Liver (tissue), 9 donors: ENCODE results near the gene CNTROB. TPM values are rescaled to one million over a fixed set of nuclear protein-coding genes. Genes with fewer than 3 reads are reported as not detected.

Source experiments
- DNase-seq: peaks from one replicate; pipeline ENCODE4 v3.0.0-alpha.2; 2017; ENCODE audit warnings: low spot score
- H3K27ac ChIP-seq, 2 donors: one replicate each; pipeline ENCODE4 v1.7.0; 2013; ENCODE audit warnings: inconsistent platforms in 2 of 2, low read length in 2 of 2, control low read depth in 1 of 2, low read depth in 1 of 2, mild to moderate bottlenecking in 1 of 2
- H3K27me3 ChIP-seq, 4 donors: one replicate each; pipeline versions ENCODE4 v1.6.1 to v1.7.0; 2013; ENCODE audit warnings: low read length in 3 of 4, inconsistent platforms in 1 of 4, mild to moderate bottlenecking in 1 of 4, moderate library complexity in 1 of 4; ENCODE audit not compliant: control insufficient read depth in 4 of 4, insufficient read depth in 4 of 4
- H3K36me3 ChIP-seq, 4 donors: one replicate each; pipeline versions ENCODE4 v1.6.1 to v1.7.0; 2013; ENCODE audit warnings: low read length in 3 of 4, mild to moderate bottlenecking in 3 of 4, low read depth in 1 of 4, moderate library complexity in 1 of 4; ENCODE audit not compliant: control insufficient read depth in 4 of 4, insufficient read depth in 3 of 4
- H3K4me1 ChIP-seq, 4 donors: one replicate each; pipeline versions ENCODE4 v1.6.1 to v1.7.0; 2013; ENCODE audit warnings: low read length in 3 of 4, mild to moderate bottlenecking in 3 of 4, moderate library complexity in 1 of 4; ENCODE audit not compliant: control insufficient read depth in 4 of 4, insufficient read depth in 4 of 4
- H3K4me3 ChIP-seq, 3 donors: one replicate each; pipeline versions ENCODE4 v1.6.1 to v1.7.0; 2013; ENCODE audit warnings: low read length in 3 of 3, control low read depth in 1 of 3, low read depth in 1 of 3, mild to moderate bottlenecking in 1 of 3
- H3K9ac ChIP-seq, 2 donors: one replicate each; pipeline ENCODE4 v1.7.0; 2013; ENCODE audit warnings: low read length in 2 of 2, mild to moderate bottlenecking in 2 of 2, moderate library complexity in 2 of 2, control low read depth in 1 of 2, low read depth in 1 of 2
- H3K9me3 ChIP-seq, 4 donors: one replicate each; pipeline versions ENCODE4 v1.6.1 to v1.7.0; 2013; ENCODE audit warnings: low read length in 3 of 4; ENCODE audit not compliant: control insufficient read depth in 4 of 4
- ATF3 ChIP-seq: IDR thresholded peaks from 2 replicates; pipeline ENCODE4 v1.6.1; 2016; ENCODE audit warnings: antibody characterized with exemption
- EGR1 ChIP-seq, 2 donors: IDR thresholded peaks; 2 replicates each; pipeline ENCODE4 v1.6.1; 2016 to 2018; ENCODE audit warnings: antibody characterized with exemption in 2 of 2, low read depth in 2 of 2
- FOXA1 ChIP-seq: IDR thresholded peaks from 2 replicates; pipeline ENCODE4 v1.6.1; 2016; ENCODE audit warnings: antibody characterized with exemption
- GABPA ChIP-seq, 2 donors: IDR thresholded peaks in 1 of 2; conservative IDR thresholded peaks in 1 of 2; 2 replicates each; pipeline ENCODE4 v1.6.1; 2016; ENCODE audit warnings: antibody characterized with exemption in 2 of 2, mild to moderate bottlenecking in 1 of 2, moderate library complexity in 1 of 2
- HNF4A ChIP-seq, 2 donors: conservative IDR thresholded peaks; 2 replicates each; pipeline ENCODE4 v1.6.1; 2016; ENCODE audit warnings: antibody characterized with exemption in 2 of 2, mild to moderate bottlenecking in 2 of 2
- JUND ChIP-seq, 2 donors: IDR thresholded peaks; 2 replicates each; pipeline ENCODE4 v1.6.1; 2016; ENCODE audit warnings: antibody characterized with exemption in 2 of 2
- MAX ChIP-seq: IDR thresholded peaks from 2 replicates; pipeline ENCODE4 v1.6.1; 2016; ENCODE audit warnings: antibody characterized with exemption
- NR2F2 ChIP-seq: IDR thresholded peaks from 2 replicates; pipeline ENCODE4 v1.6.1; 2016; ENCODE audit warnings: antibody characterized with exemption
- RAD21 ChIP-seq, 2 donors: IDR thresholded peaks; 2 replicates each; pipeline ENCODE4 v1.6.1; 2016; ENCODE audit warnings: antibody characterized with exemption in 2 of 2, mild to moderate bottlenecking in 2 of 2
- RXRA ChIP-seq, 2 donors: IDR thresholded peaks; 2 replicates each; pipeline ENCODE4 v1.6.1; 2017 to 2018; ENCODE audit warnings: antibody characterized with exemption in 2 of 2, mild to moderate bottlenecking in 1 of 2
- YY1 ChIP-seq: IDR thresholded peaks from 2 replicates; pipeline ENCODE4 v1.6.1; 2016; ENCODE audit warnings: antibody characterized with exemption, mild to moderate bottlenecking
- WGBS: extraction: QIAGEN DNeasy Blood & Tissue Kit; methylation state at CpG from one replicate; pipeline ENCODE4 v1.1.7; 2013; 5-methylcytosine and 5-hydroxymethylcytosine counted together
- polyA plus RNA-seq, 2 donors: library from polyadenylated mRNA; stranded (reverse) in 1 of 2; unstranded in 1 of 2; fragments of 200-250 nt in 1 of 2; fragments of >200 nt in 1 of 2; fragmentation: Nextera tagmentation in 1 of 2; extraction: Ambion mirVana in 1 of 2; gene quantifications; one replicate each; pipeline versions ENCODE4 v1.2.1 to v1.2.3, GENCODE V29; 2013 to 2015
- total RNA-seq, 2 donors: library from RNA; depleted of rRNA; stranded (reverse); fragments of >200 nt; gene quantifications; one replicate each; pipeline ENCODE4 v1.2.3, GENCODE V29; 2014
- TF ChIP-seq, protein P1 (sequence below): IDR thresholded peaks from 2 replicates; pipeline ENCODE4 v1.6.1; 2016; ENCODE audit warnings: antibody characterized with exemption
- TF ChIP-seq, protein P2 (sequence below): fragments of 150-350 bp; IDR thresholded peaks from 2 replicates; pipeline ENCODE4 v1.5.1; 2017; ENCODE audit warnings: improper control_type of control experiment, low read depth, low read length; ENCODE audit not compliant: missing input control
- TF ChIP-seq, protein P3 (sequence below): IDR thresholded peaks from 2 replicates; pipeline ENCODE4 v1.6.1; 2016; ENCODE audit warnings: antibody characterized with exemption, mild to moderate bottlenecking
- donor health status: healthy.
- donor health status: healthy.
- donor health status: healthy.
- donor health status: healthy.
- donor health status: healthy.

CNTROB gene
- total and polyA plus RNA-seq, 4 donors: 2.2 to 12.0 (median 8.6) TPM

GRCh38 chr17:7910281-7910680 lies 21.7 kb upstream of the CNTROB start:
- DNase-seq: no peak
- TF ChIP-seq NR2F2: no peak
- TF ChIP-seq, protein P1, sequence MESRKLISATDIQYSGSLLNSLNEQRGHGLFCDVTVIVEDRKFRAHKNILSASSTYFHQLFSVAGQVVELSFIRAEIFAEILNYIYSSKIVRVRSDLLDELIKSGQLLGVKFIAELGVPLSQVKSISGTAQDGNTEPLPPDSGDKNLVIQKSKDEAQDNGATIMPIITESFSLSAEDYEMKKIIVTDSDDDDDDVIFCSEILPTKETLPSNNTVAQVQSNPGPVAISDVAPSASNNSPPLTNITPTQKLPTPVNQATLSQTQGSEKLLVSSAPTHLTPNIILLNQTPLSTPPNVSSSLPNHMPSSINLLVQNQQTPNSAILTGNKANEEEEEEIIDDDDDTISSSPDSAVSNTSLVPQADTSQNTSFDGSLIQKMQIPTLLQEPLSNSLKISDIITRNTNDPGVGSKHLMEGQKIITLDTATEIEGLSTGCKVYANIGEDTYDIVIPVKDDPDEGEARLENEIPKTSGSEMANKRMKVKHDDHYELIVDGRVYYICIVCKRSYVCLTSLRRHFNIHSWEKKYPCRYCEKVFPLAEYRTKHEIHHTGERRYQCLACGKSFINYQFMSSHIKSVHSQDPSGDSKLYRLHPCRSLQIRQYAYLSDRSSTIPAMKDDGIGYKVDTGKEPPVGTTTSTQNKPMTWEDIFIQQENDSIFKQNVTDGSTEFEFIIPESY: no peak
- no peak for TF ChIP-seq EGR1 (IDR thresholded peaks at IDR 0.05; ENCODE audit: low read depth in 2 of 2)
- no peak for TF ChIP-seq RAD21 (IDR thresholded peaks at IDR 0.05)
- TF ChIP-seq RXRA (IDR thresholded peaks at IDR 0.05): no peak
- TF ChIP-seq MAX: no peak
- TF ChIP-seq, protein P2, sequence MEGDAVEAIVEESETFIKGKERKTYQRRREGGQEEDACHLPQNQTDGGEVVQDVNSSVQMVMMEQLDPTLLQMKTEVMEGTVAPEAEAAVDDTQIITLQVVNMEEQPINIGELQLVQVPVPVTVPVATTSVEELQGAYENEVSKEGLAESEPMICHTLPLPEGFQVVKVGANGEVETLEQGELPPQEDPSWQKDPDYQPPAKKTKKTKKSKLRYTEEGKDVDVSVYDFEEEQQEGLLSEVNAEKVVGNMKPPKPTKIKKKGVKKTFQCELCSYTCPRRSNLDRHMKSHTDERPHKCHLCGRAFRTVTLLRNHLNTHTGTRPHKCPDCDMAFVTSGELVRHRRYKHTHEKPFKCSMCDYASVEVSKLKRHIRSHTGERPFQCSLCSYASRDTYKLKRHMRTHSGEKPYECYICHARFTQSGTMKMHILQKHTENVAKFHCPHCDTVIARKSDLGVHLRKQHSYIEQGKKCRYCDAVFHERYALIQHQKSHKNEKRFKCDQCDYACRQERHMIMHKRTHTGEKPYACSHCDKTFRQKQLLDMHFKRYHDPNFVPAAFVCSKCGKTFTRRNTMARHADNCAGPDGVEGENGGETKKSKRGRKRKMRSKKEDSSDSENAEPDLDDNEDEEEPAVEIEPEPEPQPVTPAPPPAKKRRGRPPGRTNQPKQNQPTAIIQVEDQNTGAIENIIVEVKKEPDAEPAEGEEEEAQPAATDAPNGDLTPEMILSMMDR: no peak
- no peak for TF ChIP-seq YY1
- TF ChIP-seq GABPA (IDR thresholded peaks at IDR 0.05 in 1 of 2, conservative IDR thresholded peaks at IDR 0.05 in 1 of 2): no peak
- no peak for TF ChIP-seq HNF4A (conservative IDR thresholded peaks at IDR 0.05)
- TF ChIP-seq ATF3: no peak
- TF ChIP-seq FOXA1: no peak
- Histone ChIP-seq H3K9ac (no peak overlapping the region), H3K4me3 (no peak overlapping the region), H3K9me3 (no peaks in the 10 kb centered on the region), H3K27ac (no peak overlapping the region), H3K36me3 (peaks cover 2 to 27% (median 3%) of the 10 kb centered on the region in 4 donors), H3K27me3 (no peaks in the 10 kb centered on the region), H3K4me1 (peaks cover under 1 to 8% (median 3%) of the 10 kb centered on the region in 4 donors)
- WGBS: 97% methylated on average over 15 of the region's 15 CpGs

DNA sequence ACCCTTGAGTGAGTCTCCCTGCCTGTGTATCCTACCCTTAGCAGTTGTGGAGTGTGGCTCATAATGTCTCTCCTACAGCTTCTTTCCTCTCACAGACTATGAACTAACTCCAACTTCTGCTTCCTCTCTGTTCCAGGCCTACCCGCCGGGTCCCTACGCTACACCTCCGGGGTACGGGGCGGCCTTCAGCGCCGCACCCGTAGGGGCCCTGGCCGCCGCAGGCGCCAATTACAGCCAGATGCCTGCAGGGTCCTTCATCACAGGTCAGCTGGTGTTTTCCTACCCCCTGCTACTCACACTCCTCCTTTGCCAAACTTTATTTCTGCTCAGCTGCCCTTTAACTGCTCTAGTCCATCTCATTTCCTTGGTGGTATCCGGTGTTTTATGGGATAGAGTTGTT lies 21.3 kb upstream of the CNTROB start:
- TF ChIP-seq, protein P2: no peak
- TF ChIP-seq JUND (IDR thresholded peaks at IDR 0.05): no peak
- TF ChIP-seq RXRA (IDR thresholded peaks at IDR 0.05): no peak
- TF ChIP-seq FOXA1: no peak
- no peak for TF ChIP-seq EGR1 (IDR thresholded peaks at IDR 0.05; ENCODE audit: low read depth in 2 of 2)
- TF ChIP-seq ATF3: no peak
- TF ChIP-seq, protein P3, sequence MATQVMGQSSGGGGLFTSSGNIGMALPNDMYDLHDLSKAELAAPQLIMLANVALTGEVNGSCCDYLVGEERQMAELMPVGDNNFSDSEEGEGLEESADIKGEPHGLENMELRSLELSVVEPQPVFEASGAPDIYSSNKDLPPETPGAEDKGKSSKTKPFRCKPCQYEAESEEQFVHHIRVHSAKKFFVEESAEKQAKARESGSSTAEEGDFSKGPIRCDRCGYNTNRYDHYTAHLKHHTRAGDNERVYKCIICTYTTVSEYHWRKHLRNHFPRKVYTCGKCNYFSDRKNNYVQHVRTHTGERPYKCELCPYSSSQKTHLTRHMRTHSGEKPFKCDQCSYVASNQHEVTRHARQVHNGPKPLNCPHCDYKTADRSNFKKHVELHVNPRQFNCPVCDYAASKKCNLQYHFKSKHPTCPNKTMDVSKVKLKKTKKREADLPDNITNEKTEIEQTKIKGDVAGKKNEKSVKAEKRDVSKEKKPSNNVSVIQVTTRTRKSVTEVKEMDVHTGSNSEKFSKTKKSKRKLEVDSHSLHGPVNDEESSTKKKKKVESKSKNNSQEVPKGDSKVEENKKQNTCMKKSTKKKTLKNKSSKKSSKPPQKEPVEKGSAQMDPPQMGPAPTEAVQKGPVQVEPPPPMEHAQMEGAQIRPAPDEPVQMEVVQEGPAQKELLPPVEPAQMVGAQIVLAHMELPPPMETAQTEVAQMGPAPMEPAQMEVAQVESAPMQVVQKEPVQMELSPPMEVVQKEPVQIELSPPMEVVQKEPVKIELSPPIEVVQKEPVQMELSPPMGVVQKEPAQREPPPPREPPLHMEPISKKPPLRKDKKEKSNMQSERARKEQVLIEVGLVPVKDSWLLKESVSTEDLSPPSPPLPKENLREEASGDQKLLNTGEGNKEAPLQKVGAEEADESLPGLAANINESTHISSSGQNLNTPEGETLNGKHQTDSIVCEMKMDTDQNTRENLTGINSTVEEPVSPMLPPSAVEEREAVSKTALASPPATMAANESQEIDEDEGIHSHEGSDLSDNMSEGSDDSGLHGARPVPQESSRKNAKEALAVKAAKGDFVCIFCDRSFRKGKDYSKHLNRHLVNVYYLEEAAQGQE: no peak
- DNase-seq: no peak
- Histone ChIP-seq H3K4me1 (peaks cover 4 to 11% (median 6%) of the 10 kb centered on the region in 4 donors), H3K27ac (no peak overlapping the region), H3K4me3 (no peak overlapping the region), H3K9ac (no peak overlapping the region), H3K36me3 (peaks cover 2 to 27% (median 3%) of the 10 kb centered on the region in 4 donors), H3K27me3 (no peaks in the 10 kb centered on the region), H3K9me3 (no peaks in the 10 kb centered on the region)
- 94% methylated on average over 13 of the region's 13 CpGs for WGBS
